AG20443 (cell line): ENCODE results near the gene PRMT9.
A peak's percentile ranks its signal among the peaks of the same experiment; 100 is the strongest.

Experiments used
- DNase-seq: peaks from one replicate; pipeline ENCODE4 v3.0.0; 2012; ENCODE audit warnings: low spot score, mixed read lengths

PRMT9 gene

DNA sequence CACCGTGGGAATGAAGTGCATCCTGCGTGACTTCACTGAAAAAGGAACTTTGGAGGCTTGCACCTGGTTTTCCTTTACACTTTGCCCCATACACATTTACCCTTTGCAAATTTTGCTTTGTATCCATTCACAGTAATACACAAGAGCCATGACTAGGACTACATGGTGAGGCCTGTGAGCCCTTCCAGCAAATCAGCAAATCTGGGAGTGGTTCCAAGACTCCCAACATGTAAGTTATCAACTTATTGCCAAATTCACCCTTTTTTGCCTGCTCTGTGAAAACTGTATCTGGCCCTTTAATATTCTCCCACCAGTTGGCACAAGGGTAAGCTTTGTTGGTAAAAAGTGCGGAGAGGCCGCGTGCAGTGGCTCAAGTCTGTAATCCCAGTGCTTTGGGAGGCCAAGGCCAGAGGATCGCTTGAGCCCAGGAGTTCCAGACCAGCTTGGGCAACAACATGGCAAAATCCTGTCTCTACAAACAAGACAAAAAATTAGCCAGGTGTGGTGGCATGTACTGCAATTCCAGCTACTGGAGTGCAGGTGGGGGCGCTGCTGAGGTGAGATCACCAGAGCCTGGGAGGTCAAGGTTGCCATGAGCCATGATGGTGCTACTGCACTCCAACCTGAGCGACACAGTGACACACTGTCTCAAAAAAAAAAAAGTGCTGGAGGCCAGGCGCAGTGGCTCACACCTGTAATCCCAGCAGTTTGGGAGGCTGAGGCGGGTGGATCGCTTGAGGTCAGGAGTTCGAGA, 5.0 kb downstream of the PRMT9 start:
- no peak for DNase-seq

DNA sequence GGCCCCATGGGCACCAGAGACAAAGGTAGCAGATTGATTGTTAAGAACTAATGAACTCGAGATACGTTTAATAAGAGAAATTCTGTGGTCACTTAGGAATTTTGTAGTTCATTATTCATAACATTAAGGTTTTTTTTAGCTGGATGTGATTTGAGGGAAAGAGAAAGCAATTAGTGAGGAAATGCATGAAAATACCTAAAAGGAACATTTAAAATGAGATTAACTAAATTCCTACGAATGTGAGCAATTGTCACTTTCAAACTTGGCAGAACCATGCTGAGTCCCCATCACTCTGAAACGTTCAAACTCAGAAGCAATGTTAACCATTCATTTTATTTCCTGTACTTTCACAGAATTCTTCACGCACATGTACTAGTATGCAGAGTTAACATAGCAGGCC, 5.9 kb downstream of the PRMT9 start:
- no peak for DNase-seq

DNA sequence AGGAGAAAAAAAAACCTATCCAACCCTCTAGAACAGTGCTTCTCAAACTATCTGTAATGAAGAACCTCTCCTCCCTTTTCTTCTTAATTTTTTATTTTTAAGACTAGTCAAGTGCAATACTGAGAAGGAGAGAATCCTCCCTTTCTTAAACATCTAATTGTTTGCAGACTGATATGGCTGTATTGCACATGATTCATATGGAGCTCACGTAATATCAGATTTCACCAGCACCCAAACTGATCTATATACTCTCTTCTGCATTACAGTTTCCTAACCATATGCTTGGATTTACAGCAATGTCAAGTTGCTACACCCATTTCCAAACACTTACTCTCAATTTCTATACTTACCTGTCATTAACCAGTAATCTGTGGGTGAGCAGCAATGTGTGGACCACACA, 9.5 kb downstream of the PRMT9 start:
- no peak for DNase-seq

DNA sequence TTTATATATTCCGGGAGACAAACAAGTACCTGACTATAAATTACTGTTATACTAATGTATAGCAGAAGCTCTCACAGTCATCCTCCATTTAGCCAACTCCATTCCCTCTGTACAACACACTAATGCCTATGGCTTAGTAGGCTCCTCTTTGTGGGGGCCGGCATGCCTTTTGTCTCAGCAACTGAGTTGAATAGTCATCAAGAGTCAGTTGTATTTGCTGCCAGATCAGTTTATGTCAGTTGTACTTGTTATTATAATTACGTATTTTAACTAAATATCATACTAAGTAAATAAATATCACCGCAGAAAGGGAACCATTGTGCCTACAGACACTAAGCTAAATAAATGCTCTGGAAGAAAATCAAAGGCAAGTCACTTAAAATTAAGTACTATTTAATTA, 9.9 kb downstream of the PRMT9 start:
- DNase-seq = no peak

DNA sequence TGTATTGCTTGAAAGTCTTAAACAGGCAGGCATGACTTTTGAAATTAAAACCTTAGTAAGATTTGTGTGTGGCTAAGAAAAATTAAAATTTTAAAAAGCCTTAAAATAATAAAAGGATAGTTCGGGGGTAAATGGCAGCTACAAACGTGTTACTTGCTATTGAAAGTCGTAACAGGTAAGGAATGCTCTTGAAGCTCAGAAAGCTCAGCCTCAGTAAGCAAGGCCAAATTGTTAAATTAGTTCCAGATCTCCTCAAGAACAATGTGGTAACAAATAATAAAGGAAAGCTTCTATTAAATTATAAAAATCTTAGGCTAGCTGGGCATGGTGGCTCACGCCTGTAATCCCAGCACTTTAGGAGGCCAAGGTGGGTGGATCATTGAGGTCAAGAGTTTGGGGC, 25.5 kb downstream of the PRMT9 start:
- no peak for DNase-seq

DNA sequence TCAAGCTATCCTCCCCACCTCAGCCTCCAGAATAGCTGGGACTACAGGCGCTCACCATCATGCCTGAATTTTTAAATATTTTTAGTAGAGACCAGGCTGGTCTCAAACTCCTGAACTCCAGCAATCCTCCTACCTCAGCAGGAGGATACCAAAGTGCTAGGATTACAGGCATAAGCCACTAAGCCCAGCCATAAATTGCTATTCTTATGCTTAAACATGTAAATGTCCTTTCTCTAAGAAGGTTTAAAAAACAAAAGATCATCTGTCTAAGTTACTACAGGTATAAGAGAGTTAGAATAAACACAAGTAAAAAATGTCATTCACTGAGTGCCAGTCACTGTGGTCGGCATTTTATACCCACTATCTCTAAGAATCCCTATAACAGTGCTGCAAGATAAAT, 28.3 kb downstream of the PRMT9 start:
- no peak for DNase-seq

DNA sequence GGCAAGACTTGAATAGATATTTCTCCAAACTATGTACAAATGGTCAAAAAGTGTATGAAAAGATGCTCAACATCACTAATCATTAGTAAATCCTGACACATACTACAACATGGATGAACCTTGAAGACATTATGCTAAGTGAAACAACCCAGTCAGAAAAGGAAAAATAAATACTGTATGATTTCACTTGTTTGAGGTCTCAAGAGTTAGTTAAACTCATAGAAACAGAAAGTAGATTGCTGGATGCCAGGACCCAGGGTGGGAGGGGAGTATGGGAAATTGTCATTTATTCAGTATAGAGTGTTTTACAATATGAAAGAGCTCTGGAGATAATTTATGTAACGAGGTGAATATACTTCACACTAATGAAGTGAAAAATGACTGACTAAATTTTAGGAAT, 32.4 kb downstream of the PRMT9 start:
- DNase-seq = no peak

DNA sequence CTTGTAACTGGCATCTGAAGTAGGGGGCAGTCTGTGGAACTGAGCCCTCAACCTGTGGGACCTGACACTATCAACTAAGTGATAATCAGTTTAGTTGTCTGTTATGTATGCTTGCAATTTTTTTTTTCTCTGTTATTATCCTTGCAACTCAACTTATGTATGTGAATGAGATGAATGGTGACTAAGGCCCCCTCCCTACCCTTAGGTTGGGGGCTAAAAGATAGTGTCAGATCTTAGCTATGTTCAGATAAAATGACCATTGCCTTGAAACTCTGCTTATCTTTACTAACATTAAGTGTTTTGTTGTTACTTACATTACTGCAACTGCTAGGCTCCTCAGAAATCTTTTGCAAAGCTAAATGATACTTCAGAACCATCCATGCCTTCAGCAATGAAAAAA, 35.3 kb downstream of the PRMT9 start:
- no peak for DNase-seq

DNA sequence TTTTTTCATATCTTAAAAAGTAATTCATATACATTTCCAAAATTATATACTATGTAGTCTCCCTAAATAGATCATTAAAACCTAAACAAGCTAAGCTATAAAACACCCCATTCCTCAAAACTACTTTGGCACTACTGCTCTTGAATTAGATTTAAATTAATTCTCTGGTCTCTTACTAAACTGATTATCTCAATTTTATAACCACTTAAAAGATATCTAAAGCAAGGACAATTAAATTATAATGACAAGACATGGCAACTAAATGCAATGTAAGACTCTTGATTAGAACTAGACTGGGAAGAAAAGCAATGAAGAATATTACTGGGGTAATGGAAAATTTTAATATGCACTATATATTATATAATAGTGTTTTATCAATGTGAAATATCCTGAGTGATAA, 38.9 kb downstream of the PRMT9 start:
- no peak for DNase-seq

DNA sequence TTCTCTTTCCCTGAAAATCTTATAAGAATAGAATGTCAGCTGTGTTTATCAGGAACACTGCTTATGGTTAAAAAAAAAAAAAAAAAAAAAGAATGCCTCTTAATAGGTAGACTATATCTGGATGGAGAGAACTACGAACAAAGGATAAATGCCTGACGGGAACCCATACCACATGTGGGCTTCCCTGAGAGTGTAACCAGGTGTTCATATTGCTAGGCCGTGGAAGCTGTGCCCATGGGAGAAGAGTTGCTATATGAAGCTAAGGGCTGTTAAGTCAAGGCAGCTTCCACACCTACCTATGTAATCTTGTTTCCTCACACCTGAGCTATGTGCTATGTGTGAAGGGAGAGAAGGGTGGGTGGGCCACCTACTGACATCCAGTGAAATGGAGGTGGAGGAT, 39.5 kb downstream of the PRMT9 start:
- DNase-seq = no peak

DNA sequence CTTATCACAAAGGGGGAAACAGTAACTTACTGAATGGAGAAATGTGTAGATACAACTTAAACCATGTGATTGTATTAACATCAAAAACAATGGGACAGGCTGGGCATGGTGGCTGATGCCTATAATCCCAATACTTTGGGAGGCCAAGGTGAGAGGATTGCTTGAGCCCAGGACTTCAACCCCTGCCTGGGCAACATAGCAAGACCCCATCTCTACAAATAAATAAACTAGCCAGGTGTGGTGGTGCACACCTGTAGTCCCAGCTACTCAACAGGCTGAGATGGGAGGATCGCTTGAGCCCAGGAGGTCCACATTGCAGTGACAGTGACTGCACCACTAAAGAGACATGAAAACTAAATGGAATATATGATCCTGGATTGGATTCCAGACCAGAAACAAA, 40.3 kb downstream of the PRMT9 start:
- no peak for DNase-seq

DNA sequence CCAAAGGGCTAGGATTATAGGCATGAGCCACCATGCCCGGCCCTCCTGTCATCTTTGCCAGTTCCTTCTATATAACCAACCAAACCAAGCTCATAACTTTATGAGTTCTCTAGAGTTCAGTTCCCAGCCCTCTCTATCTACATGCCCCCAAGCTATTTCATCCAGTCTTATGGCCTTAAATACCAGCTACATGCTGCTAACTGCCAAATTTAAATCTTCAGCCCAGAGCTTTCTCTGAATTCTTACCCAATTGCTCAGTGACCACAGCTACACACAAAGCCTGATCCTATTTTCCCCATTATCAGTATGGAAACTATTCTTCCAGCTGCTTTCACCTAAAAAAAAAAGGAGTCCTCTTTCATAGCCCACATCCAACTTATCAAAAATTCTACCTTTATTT, 43.6 kb downstream of the PRMT9 start:
- DNase-seq = peak; percentile 11

DNA sequence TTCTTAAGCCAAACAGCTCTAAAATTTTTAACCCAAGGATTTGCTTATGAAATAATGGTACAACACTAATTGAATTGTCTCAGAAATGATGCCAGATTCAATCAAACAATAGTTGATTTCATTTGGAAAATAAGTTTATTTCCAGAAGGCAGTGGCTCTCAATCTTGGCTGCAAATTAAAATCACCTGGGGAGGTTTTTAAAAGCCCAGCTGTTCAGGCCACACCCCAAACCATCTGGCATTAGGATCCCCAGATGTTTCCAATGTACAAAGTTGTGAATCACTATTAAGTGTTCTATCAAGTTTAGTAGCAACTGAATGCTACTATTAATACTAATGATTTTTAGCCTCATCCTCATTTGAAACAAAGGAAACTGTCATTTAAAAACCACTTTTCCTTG, 44.6 kb downstream of the PRMT9 start:
- peak; percentile 32 for DNase-seq

DNA sequence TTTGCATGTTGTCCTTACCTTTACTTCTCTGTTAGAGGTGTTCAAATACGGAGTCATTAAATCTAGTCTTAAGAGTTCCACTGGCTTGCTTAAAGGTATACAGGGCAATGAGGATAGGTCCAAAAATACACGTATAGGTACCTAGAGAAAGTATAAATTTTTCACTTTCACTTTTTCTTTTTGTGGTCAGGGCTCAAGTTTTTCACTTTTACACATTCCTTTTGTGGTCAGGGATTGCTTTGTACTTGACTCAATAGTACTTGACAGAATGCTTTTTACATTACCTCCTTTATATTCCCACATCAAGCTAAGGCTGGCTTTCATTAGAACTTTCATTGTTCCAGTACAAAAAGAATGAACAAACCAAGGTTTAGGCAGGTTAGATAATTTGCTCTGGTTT, 45.0 kb downstream of the PRMT9 start:
- no peak for DNase-seq

DNA sequence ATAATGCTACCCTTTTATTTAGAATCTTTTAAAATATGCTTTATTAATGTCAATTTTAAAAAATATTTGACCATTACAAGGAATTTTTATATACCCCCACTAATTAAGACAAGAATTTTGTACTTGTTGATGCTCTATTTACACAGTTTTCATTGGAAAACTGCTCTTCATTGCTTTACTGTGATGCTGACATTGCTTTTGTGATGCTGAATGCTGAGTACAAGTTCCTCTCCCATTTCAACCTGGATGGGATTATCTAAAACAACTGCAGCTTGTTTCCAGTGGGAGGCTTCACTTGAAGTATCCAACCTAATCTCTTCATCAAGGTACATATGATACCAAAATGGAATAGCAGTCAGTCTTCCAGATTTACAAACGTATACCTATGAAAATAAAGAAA, 45.6 kb downstream of the PRMT9 start:
- DNase-seq = no peak

DNA sequence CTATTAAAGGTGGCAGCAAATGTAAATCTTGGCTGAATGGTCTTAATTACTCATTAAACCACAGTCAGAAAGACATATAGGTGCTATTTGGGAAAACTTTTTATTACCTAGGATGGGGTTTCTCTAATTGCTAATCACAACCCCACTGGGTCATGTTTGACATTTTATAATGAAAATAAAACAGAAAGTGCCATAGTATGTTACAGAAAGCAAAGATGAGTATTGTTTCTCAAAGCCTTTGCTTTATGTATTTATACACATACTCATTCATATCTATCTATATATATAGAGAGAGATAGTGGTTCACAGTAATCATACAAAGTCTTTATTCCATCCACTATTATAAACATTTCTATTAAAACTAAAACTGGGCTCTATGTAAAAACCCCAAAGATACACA, 48.6 kb downstream of the PRMT9 start:
- DNase-seq = no peak

DNA sequence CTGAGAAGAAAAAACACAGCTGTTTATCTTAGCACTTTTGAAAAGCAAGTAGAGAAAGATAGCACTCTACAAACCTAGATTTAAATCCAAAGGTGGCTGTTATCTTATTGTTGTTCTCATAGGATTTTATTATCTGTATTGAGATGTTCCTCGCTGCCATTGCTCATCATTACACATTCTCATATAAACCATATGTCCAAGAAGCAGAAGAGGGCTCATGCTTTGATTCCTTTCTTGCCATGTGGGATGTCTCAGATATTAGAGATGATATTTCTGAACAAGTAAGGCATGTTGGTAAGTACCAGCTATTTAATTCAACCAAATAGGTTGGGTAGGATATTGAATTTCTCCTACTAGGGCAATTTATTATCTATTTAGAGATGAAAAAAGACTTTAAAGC, 50.3 kb downstream of the PRMT9 start:
- no peak for DNase-seq

DNA sequence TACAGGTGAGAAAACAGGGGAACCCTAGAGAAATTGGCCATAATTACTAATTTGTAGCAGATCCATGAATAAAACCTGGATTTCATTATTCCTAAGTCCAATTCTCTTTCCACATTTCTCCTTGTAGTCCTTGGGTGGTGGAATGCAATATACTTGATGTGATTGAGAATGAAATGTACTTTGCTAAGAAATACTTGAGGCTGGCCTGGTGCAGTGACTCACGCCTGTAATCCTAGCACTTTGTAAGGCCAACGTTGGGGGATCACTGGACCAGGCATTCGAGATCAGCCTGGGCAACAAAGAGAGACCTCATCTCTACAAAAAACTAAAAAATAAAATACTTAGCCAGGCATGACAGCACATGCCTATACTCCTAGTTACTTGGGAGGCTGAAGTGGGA, 50.9 kb downstream of the PRMT9 start:
- DNase-seq = no peak

DNA sequence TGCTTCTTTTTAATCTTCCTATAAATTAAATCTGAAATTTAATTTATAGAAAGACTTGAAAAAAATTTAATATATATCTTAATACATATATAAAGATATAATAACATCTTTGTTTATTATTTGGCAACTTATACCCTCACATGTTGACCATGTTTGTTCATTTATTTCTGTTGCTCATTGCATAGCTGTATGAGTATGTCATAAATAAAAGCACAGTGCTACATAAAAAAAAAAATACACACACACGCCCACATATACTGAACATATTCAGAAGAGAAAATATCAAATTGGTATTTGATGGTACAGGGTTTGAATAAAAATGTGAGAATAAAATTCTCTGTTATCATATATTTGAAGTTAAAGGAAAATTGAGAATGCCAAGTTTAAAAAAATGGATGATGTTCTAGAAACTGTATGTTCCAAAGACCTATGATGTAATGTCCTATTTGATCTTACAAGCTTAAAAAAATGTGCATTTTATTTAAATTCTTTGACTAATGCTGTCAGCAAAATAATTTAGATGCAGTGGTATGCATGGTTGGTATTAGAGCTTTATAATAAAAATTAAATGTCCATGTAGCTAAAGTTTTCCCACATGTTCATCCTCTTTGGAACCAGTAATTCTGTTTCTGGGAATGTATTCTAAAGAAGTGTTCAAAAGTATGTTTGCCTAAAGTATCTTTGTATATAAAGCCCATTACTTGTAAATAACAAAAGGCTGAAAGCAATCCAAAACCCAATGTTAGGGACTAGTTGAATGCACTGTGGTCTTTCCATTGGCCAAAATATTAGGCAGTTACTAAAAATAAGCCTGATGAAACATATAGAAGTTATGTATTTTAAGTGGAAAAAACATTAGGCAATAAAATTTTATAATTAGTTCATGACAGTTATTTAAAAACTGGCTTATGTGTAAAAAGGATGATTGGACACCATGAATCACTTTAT, 53.9 kb downstream of the PRMT9 start:
- DNase-seq = no peak

DNA sequence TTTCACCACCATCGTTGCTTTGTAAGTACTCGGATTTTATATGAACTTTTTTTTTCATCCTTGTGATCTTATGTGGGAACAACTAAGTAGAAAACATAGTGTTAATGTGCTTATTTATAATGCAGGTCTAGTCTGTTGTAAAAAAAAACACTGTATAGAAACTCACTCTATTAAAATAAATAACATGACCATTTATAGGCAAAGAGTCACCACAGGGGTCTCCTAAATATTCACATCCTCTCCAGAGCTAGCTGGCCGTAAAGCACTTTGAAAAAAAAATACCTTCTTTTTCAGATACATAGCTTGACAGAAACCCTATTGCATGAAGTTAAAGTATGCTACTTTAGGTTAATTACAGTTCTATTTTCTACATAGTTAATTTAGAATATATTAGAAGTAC, 55.5 kb downstream of the PRMT9 start:
- no peak for DNase-seq

DNA sequence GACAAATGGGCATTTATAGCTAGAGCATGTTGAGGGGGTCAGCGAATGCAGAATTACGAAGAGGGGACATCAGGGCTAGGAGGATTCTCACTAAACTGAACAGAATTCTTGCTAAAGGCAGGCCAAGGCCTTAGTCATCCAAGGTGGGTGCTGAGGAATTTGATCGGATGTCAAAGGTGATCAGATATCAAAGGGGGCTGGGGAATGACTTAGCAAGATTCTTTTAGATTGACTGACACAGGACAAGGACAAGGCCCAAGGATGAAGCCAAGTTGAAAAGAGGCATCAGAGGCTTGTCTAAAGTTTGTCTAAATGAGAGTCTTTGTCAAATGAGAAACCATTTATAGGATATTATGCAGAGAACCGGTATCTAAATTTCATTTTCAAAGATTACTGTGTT, 57.1 kb downstream of the PRMT9 start:
- DNase-seq = no peak

DNA sequence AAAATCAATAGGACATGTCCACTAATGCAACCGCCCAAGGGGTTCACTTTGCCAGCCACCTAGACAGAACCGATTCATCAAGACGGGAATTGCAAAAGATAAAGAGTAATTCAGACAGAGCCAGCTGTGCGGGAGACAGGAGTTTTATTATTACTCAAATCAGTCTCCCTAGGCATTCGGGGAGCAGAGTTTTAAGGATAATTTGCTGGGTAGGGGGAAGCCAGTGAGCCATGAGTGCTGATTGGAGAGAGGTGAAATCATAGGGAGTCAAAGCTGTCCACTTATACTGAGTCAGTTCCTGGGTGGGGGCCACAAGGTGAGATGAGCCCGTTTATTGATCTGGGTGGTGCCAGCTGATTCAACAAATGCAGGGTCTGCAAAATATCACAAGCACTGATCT, 58.2 kb downstream of the PRMT9 start:
- DNase-seq = no peak

DNA sequence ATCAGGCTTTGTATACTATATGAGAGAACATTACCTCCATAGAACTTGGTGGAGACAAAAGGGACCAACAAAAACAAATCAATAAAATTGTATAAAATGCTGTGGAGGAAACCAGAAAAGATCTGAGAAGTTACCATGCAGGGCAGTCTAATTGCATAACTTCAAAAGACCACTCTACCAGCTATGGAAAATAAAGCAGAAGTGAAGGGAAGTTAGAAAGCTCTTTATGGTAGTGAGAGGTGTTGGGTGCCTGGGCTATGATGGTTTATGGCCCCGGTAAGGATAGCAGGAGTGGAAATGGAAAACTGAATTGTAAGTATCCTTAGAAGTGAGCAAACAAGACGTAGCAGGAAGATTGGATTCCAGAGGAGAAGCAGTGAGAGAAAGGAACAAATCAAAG, 63.6 kb downstream of the PRMT9 start:
- no peak for DNase-seq
